Measurements from ENCODE around the gene FRMD4B.

GRCh38 chr3:69290430-69290829 is 95.5 kb downstream of the FRMD4B start:
- TF ChIP-seq, protein P1, sequence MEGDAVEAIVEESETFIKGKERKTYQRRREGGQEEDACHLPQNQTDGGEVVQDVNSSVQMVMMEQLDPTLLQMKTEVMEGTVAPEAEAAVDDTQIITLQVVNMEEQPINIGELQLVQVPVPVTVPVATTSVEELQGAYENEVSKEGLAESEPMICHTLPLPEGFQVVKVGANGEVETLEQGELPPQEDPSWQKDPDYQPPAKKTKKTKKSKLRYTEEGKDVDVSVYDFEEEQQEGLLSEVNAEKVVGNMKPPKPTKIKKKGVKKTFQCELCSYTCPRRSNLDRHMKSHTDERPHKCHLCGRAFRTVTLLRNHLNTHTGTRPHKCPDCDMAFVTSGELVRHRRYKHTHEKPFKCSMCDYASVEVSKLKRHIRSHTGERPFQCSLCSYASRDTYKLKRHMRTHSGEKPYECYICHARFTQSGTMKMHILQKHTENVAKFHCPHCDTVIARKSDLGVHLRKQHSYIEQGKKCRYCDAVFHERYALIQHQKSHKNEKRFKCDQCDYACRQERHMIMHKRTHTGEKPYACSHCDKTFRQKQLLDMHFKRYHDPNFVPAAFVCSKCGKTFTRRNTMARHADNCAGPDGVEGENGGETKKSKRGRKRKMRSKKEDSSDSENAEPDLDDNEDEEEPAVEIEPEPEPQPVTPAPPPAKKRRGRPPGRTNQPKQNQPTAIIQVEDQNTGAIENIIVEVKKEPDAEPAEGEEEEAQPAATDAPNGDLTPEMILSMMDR (conservative IDR thresholded peaks at IDR 0.05 in 1 of 2, IDR thresholded peaks at IDR 0.05 in 1 of 2; ENCODE audit: low read depth in 1 of 2, low read length in 2 of 2), result no peak
- no peak for TF ChIP-seq EZH2 (IDR thresholded peaks at IDR 0.05; ENCODE audit: low read length, missing control alignments)
